ENCODE data around the gene TPRA1. TPM values are rescaled to one million over a fixed set of nuclear protein-coding genes. Genes with fewer than 3 reads are reported as not detected.

Gene TPRA1
- total RNA-seq, 4 donors from 2014 or later: 19.9 to 43.1 (median 33.1) TPM

DNA sequence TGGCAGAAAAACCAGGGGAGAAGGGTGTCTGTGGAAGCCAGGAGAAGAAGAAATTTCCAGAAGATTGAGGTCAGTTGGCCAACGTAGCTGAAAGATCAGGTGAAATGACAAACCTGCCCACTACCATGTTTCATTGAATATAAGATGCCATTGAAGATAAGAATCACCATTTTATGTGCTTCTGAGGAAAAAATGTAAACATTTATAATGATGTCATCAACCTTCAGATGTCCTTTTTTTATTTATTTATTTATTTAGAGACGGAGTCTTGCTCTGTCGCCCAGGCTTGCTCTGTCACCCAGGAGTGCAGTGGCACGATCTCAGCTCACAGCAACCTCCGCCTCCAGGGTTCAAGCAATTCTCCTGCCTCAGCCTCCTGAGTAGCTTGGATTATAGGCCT lies 33.5 kb upstream of the TPRA1 start:
- Histone ChIP-seq H3K4me3 (no peak overlapping the region), H3K27ac (replicated peaks in 1 of 4) (no peak overlapping the region), H3K9me3 (no peaks in the 10 kb centered on the region), H3K27me3 (no peaks in the 10 kb centered on the region), H3K4me1 (peaks cover 0 to 4% (median 3%) of the 10 kb centered on the region in 4 donors), H3K36me3 (peaks cover 0 to 29% (median 21%) of the 10 kb centered on the region in 4 donors)
- intact Hi-C loops (cut with DNase I): no loop called here
- TF ChIP-seq POLR2A (IDR thresholded peaks at IDR 0.05; ENCODE audit: low read depth) (no peak), POLR2AphosphoS5 (IDR thresholded peaks at IDR 0.05) (no peak)
- TF ChIP-seq, protein P1, sequence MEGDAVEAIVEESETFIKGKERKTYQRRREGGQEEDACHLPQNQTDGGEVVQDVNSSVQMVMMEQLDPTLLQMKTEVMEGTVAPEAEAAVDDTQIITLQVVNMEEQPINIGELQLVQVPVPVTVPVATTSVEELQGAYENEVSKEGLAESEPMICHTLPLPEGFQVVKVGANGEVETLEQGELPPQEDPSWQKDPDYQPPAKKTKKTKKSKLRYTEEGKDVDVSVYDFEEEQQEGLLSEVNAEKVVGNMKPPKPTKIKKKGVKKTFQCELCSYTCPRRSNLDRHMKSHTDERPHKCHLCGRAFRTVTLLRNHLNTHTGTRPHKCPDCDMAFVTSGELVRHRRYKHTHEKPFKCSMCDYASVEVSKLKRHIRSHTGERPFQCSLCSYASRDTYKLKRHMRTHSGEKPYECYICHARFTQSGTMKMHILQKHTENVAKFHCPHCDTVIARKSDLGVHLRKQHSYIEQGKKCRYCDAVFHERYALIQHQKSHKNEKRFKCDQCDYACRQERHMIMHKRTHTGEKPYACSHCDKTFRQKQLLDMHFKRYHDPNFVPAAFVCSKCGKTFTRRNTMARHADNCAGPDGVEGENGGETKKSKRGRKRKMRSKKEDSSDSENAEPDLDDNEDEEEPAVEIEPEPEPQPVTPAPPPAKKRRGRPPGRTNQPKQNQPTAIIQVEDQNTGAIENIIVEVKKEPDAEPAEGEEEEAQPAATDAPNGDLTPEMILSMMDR (IDR thresholded peaks at IDR 0.05): no peak
- WGBS: 86% methylated on average over 5 of the region's 5 CpGs
- DNase-seq (ENCODE audit: extremely low spot score): no peak

DNA sequence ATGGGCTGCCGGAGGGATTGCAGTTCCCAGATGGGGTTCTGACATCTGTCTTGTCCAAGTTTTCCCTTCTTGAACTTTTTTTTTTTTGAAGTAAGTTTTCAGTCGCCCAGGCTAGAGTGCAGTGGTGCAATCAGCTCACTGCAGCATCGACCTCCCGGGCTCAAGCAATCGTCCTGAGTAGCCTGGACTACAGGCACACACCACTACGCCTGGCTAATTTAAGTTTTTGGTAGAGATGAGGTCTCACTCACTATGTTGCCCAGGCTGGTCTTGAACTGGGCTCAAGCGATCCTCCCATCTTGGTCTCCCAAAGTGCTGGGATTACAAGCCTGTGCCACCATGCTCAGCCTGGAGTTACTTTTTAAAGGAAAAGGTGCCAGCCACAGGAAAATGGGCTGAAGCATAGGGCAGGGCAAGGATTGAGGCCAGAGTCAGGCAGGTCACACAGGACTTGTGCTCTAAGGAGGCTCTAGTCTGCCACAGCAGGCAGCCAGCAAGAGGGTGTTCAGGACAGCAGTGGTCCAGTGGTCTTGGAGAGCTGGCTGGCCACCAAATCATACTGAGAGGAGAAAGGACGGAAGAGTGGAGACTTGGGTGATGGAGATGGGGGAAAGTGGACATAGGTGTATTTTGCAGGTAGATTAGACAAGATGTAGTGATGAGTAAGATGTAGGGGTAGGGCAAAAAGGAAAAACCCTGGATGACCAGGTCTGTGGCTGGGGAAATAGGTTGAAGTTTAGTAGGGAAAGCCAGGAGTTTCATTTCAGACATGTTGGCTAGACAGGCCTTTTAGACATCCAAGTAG lies 32.4 kb upstream of the TPRA1 start:
- intact Hi-C loops (cut with DNase I): no loop called here
- DNase-seq (ENCODE audit: extremely low spot score): no peak
- H3K36me3 ChIP-seq: peaks cover 0 to 39% (median 32%) of the 10 kb centered on the region in 4 donors
- H3K9me3 ChIP-seq: no peaks in the 10 kb centered on the region
- H3K27ac ChIP-seq (replicated peaks in 1 of 4): no peak overlapping the region
- 91% methylated on average over 8 of the region's 8 CpGs for WGBS
- no peaks in the 10 kb centered on the region for H3K4me1 ChIP-seq
- TF ChIP-seq POLR2AphosphoS5 (IDR thresholded peaks at IDR 0.05) (no peak), EP300 (IDR thresholded peaks at IDR 0.05) (no peak), POLR2A (IDR thresholded peaks at IDR 0.05; ENCODE audit: low read depth) (no peak)
- TF ChIP-seq, protein P1 (IDR thresholded peaks at IDR 0.05): no peak
- no peak overlapping the region for H3K4me3 ChIP-seq
- no peaks in the 10 kb centered on the region for H3K27me3 ChIP-seq

DNA sequence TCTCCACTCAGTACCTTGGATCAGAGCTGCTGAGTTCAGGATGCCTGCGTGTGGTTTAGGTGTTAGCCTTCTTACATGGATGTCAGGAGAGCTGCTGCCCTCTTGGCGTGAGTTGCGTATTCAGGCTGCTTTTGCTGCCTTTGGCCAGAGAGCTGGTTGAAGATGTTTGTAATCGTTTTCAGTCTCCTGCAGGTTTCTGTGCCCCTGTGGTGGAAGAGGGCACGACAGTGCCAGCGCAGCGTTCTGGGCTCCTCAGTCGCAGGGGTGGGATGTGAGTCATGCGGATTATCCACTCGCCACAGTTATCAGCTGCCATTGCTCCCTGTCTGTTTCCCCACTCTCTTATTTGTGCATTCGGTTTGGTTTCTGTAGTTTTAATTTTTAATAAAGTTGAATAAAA lies 31.5 kb upstream of the TPRA1 start:
- TF ChIP-seq POLR2A (IDR thresholded peaks at IDR 0.05; ENCODE audit: low read depth): no peak
- TF ChIP-seq, protein P1 (IDR thresholded peaks at IDR 0.05): no peak
- TF ChIP-seq POLR2AphosphoS5 (IDR thresholded peaks at IDR 0.05): no peak
- no peak for TF ChIP-seq EP300 (IDR thresholded peaks at IDR 0.05)
- no peak overlapping the region for H3K4me3 ChIP-seq
- H3K36me3 ChIP-seq: peaks cover 0 to 49% (median 41%) of the 10 kb centered on the region in 4 donors
- no peaks in the 10 kb centered on the region for H3K4me1 ChIP-seq
- no peak for DNase-seq (ENCODE audit: extremely low spot score)
- H3K9me3 ChIP-seq: no peaks in the 10 kb centered on the region
- intact Hi-C loops (cut with DNase I): no loop called here
- H3K27me3 ChIP-seq: no peaks in the 10 kb centered on the region
- H3K27ac ChIP-seq (replicated peaks in 1 of 4): no peak overlapping the region
- 93% methylated on average over 11 of the region's 11 CpGs for WGBS

DNA sequence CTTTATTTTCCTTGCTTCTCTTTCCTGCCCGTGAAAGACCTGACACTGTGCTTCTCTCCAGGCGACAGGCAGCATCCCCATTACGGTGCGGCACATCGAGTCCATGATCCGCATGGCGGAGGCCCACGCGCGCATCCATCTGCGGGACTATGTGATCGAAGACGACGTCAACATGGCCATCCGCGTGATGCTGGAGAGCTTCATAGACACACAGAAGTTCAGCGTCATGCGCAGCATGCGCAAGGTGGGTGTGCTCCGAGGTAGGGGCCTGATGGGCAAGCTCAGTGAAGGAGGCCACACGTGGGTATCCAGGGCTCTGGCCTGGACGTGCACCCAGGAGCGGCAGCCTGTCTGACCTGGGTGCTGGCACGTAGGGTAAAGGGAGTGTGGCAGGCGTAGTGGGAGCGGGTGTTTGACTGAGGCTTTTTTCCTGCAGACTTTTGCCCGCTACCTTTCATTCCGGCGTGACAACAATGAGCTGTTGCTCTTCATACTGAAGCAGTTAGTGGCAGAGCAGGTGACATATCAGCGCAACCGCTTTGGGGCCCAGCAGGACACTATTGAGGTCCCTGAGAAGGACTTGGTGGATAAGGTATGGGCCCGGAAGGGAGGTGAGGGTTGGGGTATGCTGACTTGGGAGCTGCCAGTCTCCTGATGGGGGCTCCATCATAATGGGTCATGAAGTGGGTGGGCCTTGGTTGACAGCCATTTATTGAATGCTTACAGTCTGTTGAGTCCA lies 30.3 kb upstream of the TPRA1 start:
- Histone ChIP-seq H3K4me1 (no peaks in the 10 kb centered on the region), H3K9me3 (no peaks in the 10 kb centered on the region), H3K4me3 (no peak overlapping the region), H3K27ac (replicated peaks in 1 of 4) (no peak overlapping the region), H3K27me3 (no peaks in the 10 kb centered on the region), H3K36me3 (peaks cover 0 to 60% (median 49%) of the 10 kb centered on the region in 4 donors)
- DNase-seq (ENCODE audit: extremely low spot score): no peak
- WGBS: 95% methylated on average over 17 of the region's 32 CpGs
- TF ChIP-seq EP300 (IDR thresholded peaks at IDR 0.05) (no peak), POLR2A (IDR thresholded peaks at IDR 0.05; ENCODE audit: low read depth) (no peak), POLR2AphosphoS5 (IDR thresholded peaks at IDR 0.05) (no peak)
- TF ChIP-seq, protein P1 (IDR thresholded peaks at IDR 0.05): no peak
- intact Hi-C loops (cut with DNase I): no loop called here

Measured in esophagus muscularis mucosa (tissue), 4 donors.